GM19467 (cell line): ENCODE results near the gene CHKA.
A peak's percentile ranks its signal among the peaks of the same experiment; 100 is the strongest.

Experiments used
- ATAC-seq: cut with Tn5 transposase; IDR thresholded peaks from one replicate; pipeline ENCODE4 v1.9.1; 2021; ENCODE audit warnings: mild to moderate bottlenecking, moderate library complexity; ENCODE audit not compliant: unreplicated experiment

Gene CHKA

DNA sequence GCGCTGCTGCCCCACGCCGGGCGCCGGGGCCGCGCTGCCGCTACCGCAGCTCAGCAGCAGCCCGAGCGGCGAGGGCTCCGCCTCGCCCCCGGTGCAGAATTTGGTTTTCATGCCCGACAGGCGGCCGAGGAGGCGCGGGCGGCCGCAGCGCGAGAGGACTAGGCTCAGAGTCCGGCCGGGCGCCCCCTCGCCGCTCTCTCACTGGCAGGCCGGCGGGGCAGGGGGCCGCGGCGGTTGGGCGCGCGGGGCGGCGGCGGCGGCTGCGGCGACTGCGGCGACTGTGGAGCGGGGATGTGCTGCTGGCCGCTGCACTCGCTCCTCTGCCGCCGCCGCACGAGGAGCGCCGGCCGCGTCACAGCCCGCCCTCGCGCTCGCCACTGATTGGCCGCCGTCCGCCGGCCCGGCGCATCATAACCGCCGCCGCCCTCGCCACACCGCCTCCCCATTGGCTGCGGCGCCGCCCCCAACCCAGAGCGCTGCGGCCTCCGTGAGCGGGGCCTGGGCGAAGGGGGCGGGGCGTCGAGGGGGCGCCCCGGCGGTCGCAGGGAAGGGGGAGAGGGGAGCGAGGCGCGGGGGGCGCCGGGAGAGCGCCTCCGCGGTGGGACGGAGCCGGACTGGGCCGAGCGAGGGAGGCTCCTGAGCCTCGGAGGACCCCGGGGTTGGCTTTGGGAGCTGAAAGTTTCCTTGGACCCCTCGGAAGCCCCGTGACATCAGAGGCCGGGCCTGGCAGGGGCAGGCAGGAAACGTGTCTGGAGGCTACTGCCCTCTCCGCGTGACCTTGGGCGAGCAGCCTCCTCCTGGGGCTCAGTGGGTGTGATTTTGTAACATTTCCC, at the start of gene CHKA:
Gene CHKA, minus strand, starts transcription at position 322 of the 833 bp plus-strand sequence. Its CDS starts 211 bp downstream, at position 111.
- ATAC-seq, result peak; percentile 83

DNA sequence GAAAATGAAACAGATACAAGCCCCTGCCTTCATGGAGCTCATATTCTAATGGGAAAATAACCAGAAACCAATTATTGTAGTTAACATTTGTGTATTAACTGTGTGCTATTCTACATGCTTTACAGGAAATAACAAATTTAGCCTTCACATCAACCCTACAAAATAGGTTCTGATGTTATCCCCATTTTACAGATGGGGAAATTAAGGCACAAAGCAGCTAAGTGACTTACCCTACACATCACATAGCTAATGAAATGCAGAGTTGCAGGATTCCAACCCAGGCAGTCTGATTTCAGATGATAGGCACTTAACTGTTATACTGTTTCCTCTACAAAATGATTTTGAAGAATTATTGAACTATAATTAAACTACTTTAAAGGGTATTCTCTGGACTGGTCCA, 48.3 kb upstream of the CHKA start:
- no peak for ATAC-seq

DNA sequence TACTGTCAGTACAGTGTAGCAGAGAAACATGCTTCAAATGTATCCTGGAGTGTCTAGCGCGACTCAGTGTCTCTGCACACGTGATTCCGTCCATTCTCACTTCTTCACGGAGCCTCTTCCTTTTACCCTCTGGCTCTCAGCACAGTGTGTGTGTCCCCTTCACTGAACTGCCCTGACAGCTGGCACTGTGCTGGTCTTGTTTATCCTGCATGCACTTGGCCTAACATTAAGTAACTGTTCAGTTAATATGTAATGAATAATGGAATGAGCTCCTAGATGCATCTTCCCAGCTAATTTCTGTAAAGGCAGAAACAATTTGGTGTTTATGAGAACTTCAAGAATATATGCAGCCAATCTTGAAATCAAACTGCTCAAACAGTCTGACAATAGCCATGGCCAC, 47.5 kb upstream of the CHKA start:
- no peak for ATAC-seq

DNA sequence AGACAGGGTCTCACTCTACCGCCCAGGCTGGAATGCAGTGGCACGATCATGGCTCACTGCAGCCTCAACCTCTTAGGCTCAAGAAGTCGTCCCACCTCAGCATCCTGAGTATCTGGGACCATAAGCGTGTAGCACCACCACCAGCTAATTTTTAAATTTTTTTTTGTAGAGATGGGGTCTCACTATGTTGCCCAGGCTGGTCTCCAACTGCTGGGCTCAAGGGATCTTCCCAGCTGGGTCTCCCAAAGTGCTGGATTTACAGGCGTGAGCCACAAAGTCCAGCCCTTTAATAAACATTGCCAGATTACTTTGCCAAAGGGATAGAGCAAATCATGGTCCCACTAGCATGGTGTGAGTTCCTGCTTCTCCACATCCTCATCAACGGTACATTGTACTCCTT, 46.3 kb upstream of the CHKA start:
- ATAC-seq, result no peak

DNA sequence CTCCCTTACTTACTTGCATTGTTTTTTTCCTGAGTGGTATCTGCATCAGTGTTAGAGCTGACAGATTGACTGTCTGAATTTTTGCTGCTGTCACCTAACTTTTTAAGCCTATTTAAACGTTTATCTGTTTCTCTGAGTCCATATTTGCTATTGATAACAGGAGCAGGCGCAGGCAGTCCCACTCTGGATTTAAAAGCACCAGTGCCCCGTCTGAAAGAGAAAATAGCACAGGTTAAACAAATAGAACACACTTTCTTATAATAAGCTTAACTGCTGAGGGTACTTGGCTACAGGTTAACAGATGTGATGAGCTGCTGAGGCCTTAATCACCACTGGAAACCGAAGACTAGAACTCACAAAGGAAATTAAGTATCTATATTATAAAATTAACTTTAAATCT, 45.8 kb upstream of the CHKA start:
- no peak for ATAC-seq

DNA sequence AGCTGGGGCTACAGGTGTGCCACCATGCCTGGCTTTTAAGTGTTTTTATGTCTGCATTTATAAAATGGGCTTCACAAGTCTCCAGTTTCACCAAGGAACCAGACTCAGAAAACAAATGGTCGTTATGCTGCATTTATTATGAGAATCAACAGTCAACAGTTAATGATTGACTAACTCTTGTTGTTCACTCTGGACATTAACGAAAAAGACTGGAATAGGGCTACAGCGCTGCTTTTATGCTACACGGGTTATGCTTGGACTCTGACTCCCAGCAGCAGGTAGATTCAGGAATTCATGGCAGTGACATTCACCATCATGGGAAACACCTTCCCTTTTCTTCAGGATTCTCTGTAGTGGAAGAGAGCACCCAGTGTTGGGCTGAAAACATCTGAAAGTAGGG, 44.4 kb upstream of the CHKA start:
- no peak for ATAC-seq

DNA sequence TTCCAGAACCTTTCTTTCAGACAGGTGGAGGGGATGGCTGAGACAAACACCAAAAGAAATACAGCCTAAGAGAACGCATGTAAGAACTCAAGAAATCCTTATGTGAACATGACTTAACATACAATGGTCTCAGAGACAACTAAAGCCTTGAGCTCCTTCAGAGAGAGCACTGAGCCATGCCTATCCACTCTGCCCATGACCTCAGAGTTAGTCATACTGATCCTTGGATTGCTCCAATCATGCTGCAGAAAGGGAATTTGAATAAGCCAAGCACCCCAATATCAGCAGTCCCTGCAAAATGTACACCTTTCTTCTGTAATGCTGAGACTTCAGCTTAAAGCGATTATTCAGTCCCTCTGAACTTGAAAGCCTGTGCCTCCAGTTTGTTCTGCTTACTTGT, 43.2 kb upstream of the CHKA start:
- no peak for ATAC-seq

DNA sequence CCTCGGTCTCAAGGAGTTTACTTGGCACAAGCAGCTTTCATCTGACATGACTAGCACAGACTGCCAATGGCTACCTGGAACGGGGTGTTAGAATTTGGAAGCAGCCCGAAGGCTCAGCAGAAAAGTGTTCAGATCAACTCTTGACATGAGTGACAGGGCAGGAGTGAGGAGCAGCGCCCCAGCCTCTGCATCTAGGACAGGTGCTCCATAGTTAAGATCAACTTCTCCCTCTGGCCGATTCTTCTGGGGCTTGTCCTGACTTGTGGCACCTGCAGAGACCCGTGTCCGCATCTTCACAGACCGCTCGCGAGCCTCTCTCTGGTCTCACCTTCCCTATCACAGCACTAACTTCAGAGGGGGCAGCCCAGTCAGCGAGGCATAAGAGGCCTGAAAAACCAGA, 42.5 kb upstream of the CHKA start:
- ATAC-seq, result no peak

DNA sequence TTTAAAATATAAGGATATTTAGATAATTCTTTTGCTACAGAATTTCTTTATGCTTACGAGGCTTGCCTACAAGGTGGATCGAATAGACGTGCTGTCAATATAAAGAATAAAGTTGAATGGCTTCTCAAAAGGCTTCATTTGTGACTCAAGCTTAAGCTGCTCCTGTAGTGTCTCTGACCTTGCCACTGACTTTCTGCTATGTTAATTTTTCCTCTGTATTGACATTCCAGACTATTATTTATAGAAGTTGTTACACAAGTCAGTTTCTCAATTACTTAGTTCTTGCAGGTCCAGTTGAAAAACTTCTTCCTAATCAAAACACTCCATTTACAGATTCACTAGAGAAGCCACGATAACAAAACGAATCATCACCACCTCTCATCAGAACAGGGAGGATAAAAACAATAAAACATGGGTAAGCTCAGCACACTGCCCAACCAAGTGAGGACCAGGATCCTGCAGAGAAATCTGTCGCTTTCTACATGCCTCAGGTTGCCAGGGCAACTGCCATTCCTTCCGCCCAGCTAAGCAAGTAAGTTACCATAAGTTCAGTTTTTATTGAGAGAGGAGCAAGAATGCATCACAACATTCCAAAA, 39.0 kb upstream of the CHKA start:
- ATAC-seq, result no peak

DNA sequence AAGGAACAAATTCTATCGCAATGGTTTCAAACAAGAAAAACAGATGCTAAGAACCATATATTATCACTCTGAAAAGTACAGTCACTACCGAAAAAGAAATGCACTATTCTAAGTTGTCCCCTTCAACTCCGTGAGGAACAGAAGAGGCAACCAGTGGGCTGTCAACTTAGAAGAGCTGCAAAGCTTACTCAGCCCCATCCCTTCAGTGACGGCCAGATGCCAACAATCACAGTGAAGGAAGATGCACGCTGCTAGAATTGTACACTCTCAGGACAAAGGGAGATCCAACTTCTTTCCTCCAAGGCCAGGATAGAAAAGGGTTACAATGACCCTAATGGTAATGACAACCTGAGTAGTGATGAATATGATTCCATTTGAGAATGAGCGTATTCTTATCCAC, 38.5 kb upstream of the CHKA start:
- ATAC-seq, result no peak

DNA sequence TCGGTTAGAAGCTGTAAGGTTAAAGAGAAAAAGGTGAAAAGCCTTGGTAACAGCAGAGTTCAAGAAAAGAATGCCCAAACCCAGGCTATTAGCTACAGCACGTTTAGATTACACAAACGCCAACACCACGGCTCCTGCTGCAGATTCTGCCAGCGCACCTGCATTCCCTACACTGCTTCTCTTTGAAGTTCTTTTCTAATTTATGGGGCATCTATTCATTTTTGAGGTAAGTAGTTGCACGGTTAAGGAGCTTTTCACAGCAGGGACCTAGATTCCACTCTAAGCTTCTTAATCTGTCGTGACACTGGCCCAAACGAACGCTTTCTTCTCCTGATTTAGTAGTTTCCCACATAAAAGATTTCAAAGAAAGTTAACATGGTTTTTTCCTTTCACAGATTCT, 38.0 kb upstream of the CHKA start:
- no peak for ATAC-seq

DNA sequence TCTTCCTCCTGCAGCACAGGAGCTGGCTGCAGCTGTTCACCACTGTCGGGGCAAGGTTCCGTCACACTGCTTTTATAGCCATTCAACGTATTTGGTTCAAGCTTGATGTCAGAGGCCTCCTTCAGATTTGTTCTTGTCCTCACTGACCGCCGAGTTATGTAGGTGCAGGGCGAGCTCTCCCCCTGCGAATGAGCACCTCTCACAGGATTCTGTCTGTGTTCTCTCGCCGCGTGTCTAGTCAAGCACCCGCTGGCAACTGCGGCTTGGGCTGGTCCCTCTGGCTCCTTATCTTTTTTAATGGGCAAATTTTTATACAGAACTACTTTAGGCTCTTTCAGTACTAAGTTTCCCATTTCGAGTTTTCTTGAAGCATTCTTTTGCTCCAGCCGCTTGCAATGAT, 37.4 kb upstream of the CHKA start:
- ATAC-seq, result no peak

DNA sequence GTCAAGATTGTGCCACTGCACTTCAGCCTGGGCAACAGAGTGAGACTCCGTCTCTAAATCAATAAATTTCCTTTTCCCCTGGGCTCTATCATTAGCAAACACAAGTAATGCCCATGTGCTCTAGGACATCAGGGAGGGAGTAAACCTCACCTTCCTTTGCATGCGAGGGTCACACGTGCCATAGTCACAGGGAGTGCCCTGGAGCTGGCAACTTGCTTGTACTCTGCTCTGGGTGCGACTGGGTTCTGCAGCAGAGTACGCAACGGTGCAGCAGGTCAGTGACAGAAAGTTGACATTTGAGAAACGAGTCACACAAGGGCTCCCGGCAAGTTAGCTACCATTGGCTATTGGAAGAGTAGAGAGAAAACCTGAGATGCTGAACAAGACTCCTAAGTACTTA, 32.6 kb upstream of the CHKA start:
- ATAC-seq, result no peak

DNA sequence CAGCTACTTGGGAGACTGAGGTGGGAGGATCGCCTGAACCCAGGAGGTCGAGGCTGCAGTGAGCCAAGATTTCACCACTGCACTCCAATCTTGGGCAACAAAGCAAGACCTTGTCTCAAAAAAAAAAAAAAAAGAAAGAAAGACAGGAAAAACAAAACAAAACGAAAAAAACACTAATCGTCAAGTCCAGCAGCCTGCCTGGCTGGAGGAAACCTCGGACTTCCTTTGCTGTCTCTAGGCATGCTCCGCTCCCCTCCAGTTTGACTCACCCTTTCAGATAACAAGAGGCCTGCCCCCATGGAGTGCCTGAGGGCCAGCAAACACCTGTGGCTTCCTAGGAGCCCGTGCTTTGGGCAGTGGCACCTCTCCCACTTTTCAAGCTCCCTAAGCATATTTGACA, 28.8 kb upstream of the CHKA start:
- ATAC-seq, result no peak

DNA sequence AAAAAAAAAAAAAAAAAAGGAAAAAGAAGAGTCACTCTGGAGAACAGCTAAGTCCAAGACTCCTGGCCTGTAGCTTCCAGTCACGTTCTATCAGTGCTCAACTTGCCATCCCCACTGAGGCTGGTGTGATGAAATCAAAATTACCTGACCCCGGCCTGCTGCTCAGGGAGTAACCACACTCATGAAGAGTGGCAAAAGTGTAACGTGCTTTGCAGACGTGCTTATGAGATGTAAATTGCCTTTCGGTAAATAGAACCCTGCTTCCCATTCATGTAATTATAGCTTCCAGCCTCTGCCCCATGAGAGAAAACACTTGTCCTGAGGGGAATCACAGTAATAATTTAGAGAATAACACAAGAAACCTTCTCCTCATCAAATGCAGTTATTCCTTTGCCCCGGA, 28.2 kb upstream of the CHKA start:
- no peak for ATAC-seq

DNA sequence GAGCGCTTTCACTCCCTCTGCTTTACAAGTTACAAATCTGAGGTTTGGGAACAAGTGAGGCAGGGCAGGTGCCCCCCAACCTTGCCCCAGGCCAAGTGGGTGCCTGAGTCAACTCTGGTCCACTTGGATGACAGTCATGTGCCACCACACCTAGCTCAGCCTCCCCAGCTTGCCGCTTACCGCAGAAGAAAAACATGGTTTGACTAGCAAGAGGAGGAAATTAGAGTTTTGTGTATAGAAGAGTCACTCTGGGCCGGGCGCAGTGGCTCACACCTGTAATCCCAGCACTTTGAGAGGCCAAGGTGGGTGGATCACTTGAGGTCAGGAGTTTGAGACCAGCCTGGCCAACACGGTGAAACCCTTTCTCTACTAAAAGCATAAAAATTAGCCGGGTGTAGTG, 27.7 kb upstream of the CHKA start:
- no peak for ATAC-seq

DNA sequence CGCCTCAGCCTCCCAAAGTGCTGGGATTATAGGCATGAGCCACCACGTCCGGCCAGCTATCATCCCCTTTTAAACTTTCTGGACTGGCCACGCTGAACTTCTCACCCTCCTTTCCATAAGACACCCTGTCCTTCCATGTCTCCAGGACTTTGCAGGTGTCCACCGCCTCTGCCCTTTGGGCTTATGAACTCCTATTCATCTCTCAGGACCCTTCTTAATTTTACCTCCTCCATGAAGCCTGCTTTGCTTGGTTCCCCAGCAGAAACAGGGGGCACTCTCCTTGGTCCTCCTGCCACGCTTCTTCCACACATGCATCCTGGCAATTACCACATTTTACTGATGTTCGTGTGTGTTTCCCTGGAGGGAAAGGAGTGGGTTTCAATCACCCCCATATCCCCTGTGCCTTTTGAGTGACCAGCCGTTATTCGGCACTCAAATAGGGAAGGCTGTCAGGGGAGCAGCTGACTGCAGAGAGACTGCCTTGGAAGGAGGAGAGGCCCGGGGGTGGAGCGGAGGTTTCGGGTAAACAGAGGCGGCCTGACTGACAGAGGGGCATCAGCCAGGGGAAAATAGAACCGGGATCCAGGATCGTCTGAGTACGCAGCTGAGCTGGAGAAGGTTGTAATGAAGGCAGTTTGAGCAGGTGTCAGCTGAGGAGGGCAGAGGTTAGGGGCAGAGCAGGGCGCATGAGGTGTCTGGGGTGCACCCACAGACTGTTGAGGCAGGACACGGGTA, 27.1 kb upstream of the CHKA start:
- ATAC-seq, result no peak

DNA sequence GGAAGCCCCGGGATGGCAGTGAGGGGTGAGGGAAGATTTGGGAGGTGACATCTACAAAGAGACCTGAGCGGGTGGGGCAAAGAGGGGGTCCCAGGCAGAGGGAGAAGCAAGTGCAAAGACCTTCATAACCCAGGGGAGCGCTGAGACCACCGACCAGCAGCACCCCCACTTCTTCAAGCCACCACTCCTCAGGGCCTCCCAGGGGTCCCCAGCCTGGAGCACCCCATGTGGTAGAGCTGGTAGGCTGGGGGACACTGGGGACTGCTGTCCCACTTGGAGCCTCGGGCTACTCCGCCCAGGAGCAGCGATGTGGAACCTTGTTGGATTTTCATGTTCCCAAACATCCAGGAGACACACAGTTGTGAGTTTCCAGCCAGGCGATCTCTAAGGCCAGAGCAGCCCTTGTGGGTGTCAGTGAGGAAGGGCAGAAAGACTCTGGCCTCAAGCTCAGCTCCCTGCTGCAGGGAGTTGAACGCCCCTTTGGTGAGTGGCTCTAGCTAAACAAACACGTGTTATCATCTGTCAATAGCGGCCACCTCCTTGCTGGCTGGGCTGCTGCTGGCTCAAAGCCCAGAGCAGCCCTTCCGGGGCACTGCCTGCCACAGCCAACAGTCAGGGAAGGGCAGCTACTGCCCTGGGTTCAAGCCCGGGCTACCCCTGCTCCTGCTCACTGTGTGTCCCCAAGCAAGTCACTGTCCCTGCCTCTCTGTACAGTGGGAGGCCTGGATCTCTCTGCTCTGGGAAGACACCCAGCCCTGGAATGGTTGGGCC, 25.7 kb upstream of the CHKA start:
- ATAC-seq, result no peak

DNA sequence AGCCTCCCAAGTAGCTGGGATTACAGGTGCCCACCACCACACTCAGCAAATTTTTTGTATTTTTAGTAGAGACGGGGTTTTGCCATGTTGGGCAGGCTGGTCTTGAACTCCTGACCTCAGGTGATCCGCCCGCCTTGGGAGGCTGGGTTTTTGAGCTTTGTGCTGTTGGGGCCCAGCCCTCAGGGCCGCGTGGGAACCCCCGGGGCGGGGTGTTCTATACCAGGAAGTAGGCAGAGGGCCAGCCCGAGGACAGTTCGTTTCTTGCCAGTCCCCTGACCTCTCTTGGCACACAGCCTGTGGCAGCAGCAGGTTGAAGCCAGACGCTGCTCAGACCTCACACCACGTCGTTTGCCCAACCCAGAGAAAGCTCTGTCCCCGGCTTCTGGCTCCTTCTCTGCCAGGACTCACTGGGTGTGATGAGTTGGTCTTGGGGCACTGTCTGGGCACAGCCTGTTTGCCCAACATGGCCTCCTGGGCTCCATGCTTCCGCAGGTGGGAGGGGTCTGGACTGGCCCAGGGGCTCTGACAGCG, 24.9 kb upstream of the CHKA start:
- no peak for ATAC-seq

DNA sequence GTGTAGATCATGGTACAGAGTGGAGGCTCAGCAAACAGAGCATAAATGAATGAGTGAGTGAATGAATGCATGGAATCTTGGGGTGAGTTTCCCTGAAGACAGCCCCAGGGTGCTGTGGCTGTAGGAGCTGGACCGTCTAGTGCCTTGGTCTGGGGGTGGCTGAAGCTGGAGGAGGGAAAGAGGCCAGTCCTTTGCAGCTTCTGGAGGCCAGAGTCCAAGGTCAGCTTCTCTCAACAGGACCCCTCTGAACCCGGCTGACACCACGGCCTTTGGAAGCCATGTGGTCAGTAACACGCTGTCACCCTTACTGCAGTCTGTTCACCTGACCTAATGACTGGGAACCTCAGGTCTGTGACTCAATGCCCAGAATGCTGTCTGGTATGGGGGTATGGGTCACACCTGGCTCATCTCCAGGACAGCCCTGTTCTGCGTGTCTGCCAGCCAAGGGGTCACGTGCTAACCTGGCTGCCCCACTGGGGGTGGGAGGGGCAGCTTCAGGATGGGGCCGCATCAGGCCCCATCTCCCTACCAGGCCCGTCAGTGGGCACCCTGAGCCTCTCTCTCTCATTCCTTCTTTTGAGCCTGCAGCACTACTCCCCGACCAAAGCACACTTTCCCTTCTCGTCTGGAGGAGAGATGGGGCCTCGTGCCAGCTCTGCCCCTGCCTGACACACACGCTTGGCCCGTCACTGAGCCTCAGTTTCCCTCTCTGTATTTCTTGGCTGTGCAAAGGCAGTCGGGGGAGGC, 24.1 kb upstream of the CHKA start:
- no peak for ATAC-seq
